ENCODE results near the gene DCAF6. TPM values are rescaled to one million over a fixed set of nuclear protein-coding genes. Genes with fewer than 3 reads are reported as not detected.

DCAF6 gene
- total RNA-seq, 1 donor from 2014 or later: 9.8 TPM

DNA sequence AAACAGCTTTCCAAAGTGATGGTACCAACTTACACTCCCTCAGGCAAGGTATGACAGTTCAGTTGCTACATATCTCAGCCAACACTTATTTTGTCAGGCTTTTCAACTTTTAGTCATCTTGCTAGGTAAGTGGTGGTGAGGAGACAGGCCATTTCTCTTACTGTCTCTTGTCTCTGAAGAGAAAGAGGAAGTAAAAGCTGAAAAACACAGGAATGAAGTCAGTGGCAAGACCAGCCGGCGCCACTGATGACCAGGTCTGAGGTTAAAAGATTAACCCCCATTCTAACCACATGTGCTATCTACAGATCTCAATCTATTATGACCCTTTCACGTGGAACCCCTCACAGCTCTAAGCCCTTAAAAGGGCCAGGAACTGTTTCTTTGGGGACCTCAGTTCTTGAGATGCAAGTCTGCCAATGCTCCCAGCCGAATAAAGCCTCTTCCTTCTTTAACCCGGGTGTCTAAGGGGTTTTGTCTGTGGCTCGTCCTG lies 26.7 kb upstream of the DCAF6 start:
- intact Hi-C loops (cut with DNase I): no loop called here
- H3K4me3 ChIP-seq: no peak overlapping the region
- no peaks in the 10 kb centered on the region for H3K27me3 ChIP-seq

DNA sequence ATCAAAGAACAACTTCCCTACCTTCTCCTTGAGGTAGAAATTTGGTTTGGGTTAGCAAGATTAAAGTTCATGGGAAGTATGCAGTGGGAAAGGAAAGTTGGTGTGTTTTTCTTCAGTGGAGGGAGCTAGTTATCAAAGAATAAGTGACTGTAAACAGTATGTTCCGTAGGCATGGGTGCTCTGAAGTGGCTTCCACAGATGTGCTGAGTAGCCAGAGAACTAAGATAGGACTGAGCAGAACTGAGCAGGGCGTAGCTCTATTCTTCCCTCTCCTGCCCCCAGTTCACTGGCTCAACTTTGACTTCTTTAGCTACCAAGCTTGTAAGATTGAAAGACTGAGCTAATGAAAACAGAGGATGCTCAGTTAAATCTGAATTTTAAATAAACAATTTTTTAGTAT lies 26.0 kb upstream of the DCAF6 start:
- no peak for DNase-seq (ENCODE audit: low spot score in 2 of 2)
- TF ChIP-seq, protein P1, sequence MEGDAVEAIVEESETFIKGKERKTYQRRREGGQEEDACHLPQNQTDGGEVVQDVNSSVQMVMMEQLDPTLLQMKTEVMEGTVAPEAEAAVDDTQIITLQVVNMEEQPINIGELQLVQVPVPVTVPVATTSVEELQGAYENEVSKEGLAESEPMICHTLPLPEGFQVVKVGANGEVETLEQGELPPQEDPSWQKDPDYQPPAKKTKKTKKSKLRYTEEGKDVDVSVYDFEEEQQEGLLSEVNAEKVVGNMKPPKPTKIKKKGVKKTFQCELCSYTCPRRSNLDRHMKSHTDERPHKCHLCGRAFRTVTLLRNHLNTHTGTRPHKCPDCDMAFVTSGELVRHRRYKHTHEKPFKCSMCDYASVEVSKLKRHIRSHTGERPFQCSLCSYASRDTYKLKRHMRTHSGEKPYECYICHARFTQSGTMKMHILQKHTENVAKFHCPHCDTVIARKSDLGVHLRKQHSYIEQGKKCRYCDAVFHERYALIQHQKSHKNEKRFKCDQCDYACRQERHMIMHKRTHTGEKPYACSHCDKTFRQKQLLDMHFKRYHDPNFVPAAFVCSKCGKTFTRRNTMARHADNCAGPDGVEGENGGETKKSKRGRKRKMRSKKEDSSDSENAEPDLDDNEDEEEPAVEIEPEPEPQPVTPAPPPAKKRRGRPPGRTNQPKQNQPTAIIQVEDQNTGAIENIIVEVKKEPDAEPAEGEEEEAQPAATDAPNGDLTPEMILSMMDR (IDR thresholded peaks at IDR 0.05): no peak
- Histone ChIP-seq H3K27ac (no peak overlapping the region), H3K27me3 (no peaks in the 10 kb centered on the region), H3K9me3 (no peaks in the 10 kb centered on the region), H3K36me3 (peaks cover 0 to 1% of the 10 kb centered on the region in 2 donors), H3K4me3 (no peak overlapping the region), H3K4me1 (peaks cover 0 to 14% of the 10 kb centered on the region in 2 donors)
- intact Hi-C loops (cut with DNase I): no loop called here

More for the DNA sequence above, 26.7 kb upstream of the DCAF6 start:
- Histone ChIP-seq H3K27ac (no peak overlapping the region), H3K9me3 (no peaks in the 10 kb centered on the region), H3K36me3 (no peaks in the 10 kb centered on the region), H3K4me1 (peaks cover 0 to 14% of the 10 kb centered on the region in 2 donors)
- DNase-seq (ENCODE audit: low spot score in 2 of 2): no peak
- TF ChIP-seq, protein P1 (IDR thresholded peaks at IDR 0.05): no peak

DNA sequence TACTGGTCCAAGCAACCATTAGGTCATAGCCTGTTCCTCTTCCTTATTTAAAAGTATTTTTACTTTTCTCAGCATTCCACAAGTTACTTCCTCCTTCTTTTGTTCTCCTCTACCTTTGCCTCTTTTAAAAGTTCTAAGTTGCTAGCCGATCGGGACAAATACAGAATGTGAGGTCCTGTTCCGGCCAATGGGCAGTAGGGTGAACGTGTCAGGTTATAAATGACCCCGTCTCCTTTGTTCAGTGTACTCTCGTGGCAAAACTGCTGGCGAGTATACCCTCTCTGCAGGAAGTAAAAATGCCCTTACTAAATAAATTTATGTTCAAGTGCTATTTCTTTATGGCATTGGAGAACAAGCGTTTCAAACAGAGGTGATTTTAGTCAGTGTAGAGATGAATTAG lies 25.1 kb upstream of the DCAF6 start:
- H3K27me3 ChIP-seq: no peaks in the 10 kb centered on the region
- H3K27ac ChIP-seq: peak overlapping the region; percentile 30 to 58
- intact Hi-C loops (cut with DNase I): no loop called here
- peaks cover 0 to 14% of the 10 kb centered on the region in 2 donors for H3K4me1 ChIP-seq
- no peaks in the 10 kb centered on the region for H3K9me3 ChIP-seq
- TF ChIP-seq, protein P1 (IDR thresholded peaks at IDR 0.05): no peak
- H3K4me3 ChIP-seq: peak overlapping the region in 1 of 2 donors; percentile 40
- no peak for DNase-seq (ENCODE audit: low spot score in 2 of 2)
- peaks cover 7 to 10% of the 10 kb centered on the region in 2 donors for H3K36me3 ChIP-seq

DNA sequence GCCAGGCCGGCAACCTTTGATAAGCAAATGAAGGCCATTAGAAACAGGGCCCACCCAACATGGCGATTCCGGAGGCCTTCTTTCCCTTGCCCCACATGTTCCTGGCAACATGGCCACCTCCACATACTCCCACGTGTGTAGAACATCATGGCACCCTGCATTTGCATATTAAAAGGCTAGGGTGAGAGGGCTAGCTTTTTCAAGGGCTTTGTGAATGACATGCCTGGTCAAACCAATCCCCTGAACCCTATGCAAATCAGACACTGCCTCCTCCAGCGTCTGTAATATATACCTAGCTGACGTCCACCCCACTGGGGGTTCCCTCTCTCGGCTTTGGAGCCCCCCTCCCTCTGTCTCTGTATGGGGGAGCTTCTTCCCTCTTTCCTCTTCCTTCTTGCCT lies 24.2 kb upstream of the DCAF6 start:
- Histone ChIP-seq H3K27me3 (no peaks in the 10 kb centered on the region), H3K27ac (no peak overlapping the region), H3K4me1 (peaks cover 0 to 14% of the 10 kb centered on the region in 2 donors), H3K4me3 (no peak overlapping the region), H3K36me3 (peaks cover 10 to 16% of the 10 kb centered on the region in 2 donors), H3K9me3 (no peaks in the 10 kb centered on the region)
- no peak for DNase-seq (ENCODE audit: low spot score in 2 of 2)
- intact Hi-C loops (cut with DNase I): no loop called here
- TF ChIP-seq, protein P1 (IDR thresholded peaks at IDR 0.05): no peak

DNA sequence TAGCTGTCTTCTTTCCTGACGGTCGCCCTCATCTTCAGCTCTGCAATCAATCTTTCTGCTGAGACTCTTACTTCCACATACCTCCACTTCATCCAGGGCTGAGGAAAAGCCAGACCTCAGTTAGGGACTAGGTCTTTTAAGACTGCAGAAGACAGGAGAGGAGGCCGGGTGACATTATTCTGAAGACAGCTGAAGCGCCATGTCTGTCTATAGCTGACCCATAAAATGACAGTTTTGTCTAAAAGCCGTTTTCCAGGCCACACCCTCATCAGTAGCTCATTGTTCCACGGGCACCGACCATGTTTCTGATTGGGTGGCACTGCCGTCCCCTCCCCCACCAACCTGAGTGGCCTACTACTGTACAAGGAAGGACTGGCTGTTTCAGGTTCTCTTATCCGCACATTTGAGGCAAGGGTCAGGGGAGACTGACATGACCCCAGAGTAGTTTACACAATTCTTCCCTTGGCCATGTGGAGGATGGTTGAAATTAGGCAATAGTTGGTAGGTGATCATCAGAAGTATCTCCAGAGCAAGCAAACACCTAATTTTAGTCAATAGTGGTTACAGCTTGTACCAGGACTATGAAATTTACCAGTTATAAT lies 22.5 kb upstream of the DCAF6 start, which contains the start of gene ADCY10:
ADCY10 (minus strand) TSS at position 240 of the 602 bp plus-strand sequence. CDS start 8,994 bp downstream, outside the sequence.
- Histone ChIP-seq H3K4me3 (no peak within 1 kb of the TSS), H3K4me1 (peaks cover 0 to 14% of the 10 kb centered on the region in 2 donors), H3K27ac (no peak within 1 kb of the TSS), H3K36me3 (peaks cover 13 to 24% of the 10 kb centered on the region in 2 donors), H3K9me3 (no peaks in the 10 kb centered on the region), H3K27me3 (no peaks in the 10 kb centered on the region)
- intact Hi-C loops (cut with DNase I): no loop called here
- no peak for DNase-seq (ENCODE audit: low spot score in 2 of 2)
- TF ChIP-seq, protein P1 (IDR thresholded peaks at IDR 0.05): no peak
